ENCODE results near the gene SMIM20.

SMIM20 gene

GRCh38 chr4:25943312-25943711, 29.3 kb downstream of the SMIM20 start:
- Histone ChIP-seq H3K9me2 (replicated peaks; ENCODE audit: insufficient read depth, low read length) (no peaks in the 10 kb centered on the region), H3F3A (ENCODE audit: insufficient read depth) (no peaks in the 10 kb centered on the region), H3K4me3 (ENCODE audit: insufficient read depth, low read length, poor library complexity, severe bottlenecking) (no peak overlapping the region), H3K4me2 (ENCODE audit: low read depth, low read length, poor library complexity, severe bottlenecking) (no peak overlapping the region), H3K27me3 (ENCODE audit: low read length) (no peaks in the 10 kb centered on the region), H4K20me1 (ENCODE audit: low read depth, low read length) (no peaks in the 10 kb centered on the region), H2AFZ (ENCODE audit: low read depth, low read length, severe bottlenecking) (no peak overlapping the region), H3K27ac (ENCODE audit: low read depth, low read length) (no peak overlapping the region), H3K36me3 (ENCODE audit: low read length) (no peaks in the 10 kb centered on the region), H3K79me2 (ENCODE audit: insufficient read depth, low read length) (no peaks in the 10 kb centered on the region), H3K9ac (ENCODE audit: low read length) (no peak overlapping the region), H3K9me3 (ENCODE audit: insufficient read depth, low read length) (no peaks in the 10 kb centered on the region)
- TF ChIP-seq CTCF (IDR thresholded peaks at IDR 0.05; ENCODE audit: insufficient read depth, low read length, poor library complexity, severe bottlenecking) (no peak), EZH2phosphoT487 (conservative IDR thresholded peaks at IDR 0.05; ENCODE audit: low read length) (no peak)

- H3K27ac ChIP-seq (ENCODE audit: low read depth, low read length): no peak overlapping the region
- no peaks in the 10 kb centered on the region for H3K27me3 ChIP-seq (ENCODE audit: low read length)
- no peak overlapping the region for H3K4me3 ChIP-seq (ENCODE audit: insufficient read depth, low read length, poor library complexity, severe bottlenecking)
- H3K9ac ChIP-seq (ENCODE audit: low read length): no peak overlapping the region
- H3K9me2 ChIP-seq (replicated peaks; ENCODE audit: insufficient read depth, low read length): no peaks in the 10 kb centered on the region
- no peak overlapping the region for H3K4me2 ChIP-seq (ENCODE audit: low read depth, low read length, poor library complexity, severe bottlenecking)
- no peaks in the 10 kb centered on the region for H3K9me3 ChIP-seq (ENCODE audit: insufficient read depth, low read length)
- H3K79me2 ChIP-seq (ENCODE audit: insufficient read depth, low read length): no peaks in the 10 kb centered on the region
- no peak overlapping the region for H2AFZ ChIP-seq (ENCODE audit: low read depth, low read length, severe bottlenecking)
- no peaks in the 10 kb centered on the region for H4K20me1 ChIP-seq (ENCODE audit: low read depth, low read length)
- no peaks in the 10 kb centered on the region for H3K36me3 ChIP-seq (ENCODE audit: low read length)
- H3F3A ChIP-seq (ENCODE audit: insufficient read depth): no peaks in the 10 kb centered on the region
- no peak for TF ChIP-seq EZH2phosphoT487 (conservative IDR thresholded peaks at IDR 0.05; ENCODE audit: low read length)
- TF ChIP-seq CTCF (IDR thresholded peaks at IDR 0.05; ENCODE audit: insufficient read depth, low read length, poor library complexity, severe bottlenecking): no peak
These were observed 29.8 kb downstream of the SMIM20 start for GRCh38 chr4:25943805-25944204.

- Histone ChIP-seq H3K9ac (ENCODE audit: low read length) (no peak overlapping the region), H3K36me3 (ENCODE audit: low read length) (no peaks in the 10 kb centered on the region), H3K9me3 (ENCODE audit: insufficient read depth, low read length) (no peaks in the 10 kb centered on the region), H3K79me2 (ENCODE audit: insufficient read depth, low read length) (no peaks in the 10 kb centered on the region), H3K9me2 (replicated peaks; ENCODE audit: insufficient read depth, low read length) (no peaks in the 10 kb centered on the region), H3F3A (ENCODE audit: insufficient read depth) (no peaks in the 10 kb centered on the region), H3K27me3 (ENCODE audit: low read length) (no peaks in the 10 kb centered on the region), H3K4me2 (ENCODE audit: low read depth, low read length, poor library complexity, severe bottlenecking) (no peak overlapping the region), H3K4me3 (ENCODE audit: insufficient read depth, low read length, poor library complexity, severe bottlenecking) (no peak overlapping the region), H3K27ac (ENCODE audit: low read depth, low read length) (no peak overlapping the region), H4K20me1 (ENCODE audit: low read depth, low read length) (no peaks in the 10 kb centered on the region), H2AFZ (ENCODE audit: low read depth, low read length, severe bottlenecking) (no peak overlapping the region)
- TF ChIP-seq EZH2phosphoT487 (conservative IDR thresholded peaks at IDR 0.05; ENCODE audit: low read length) (no peak), CTCF (IDR thresholded peaks at IDR 0.05; ENCODE audit: insufficient read depth, low read length, poor library complexity, severe bottlenecking) (no peak)
These were observed 34.0 kb downstream of the SMIM20 start for GRCh38 chr4:25948051-25948450.

Data from SU-DHL-6 (cell line).